22Rv1 (cell line): ENCODE data around the gene GRAMD2B.

ENCODE experiments used
- CTCF ChIP-seq: fragments of 450-650 bp; IDR thresholded peaks from 2 replicates; pipeline ENCODE4 v1.5.1; 2017; ENCODE audit warnings: mild to moderate bottlenecking
- ZFX ChIP-seq: fragments of 450-650 bp; IDR thresholded peaks from 2 replicates; pipeline ENCODE4 v1.6.1; 2017; ENCODE audit warnings: antibody characterized with exemption, borderline replicate concordance

GRCh38 chr5:126460977-126461376 lies 37.8 kb downstream of the GRAMD2B start:
- TF ChIP-seq CTCF (no peak), ZFX (no peak)
